ENCODE data around the gene ADARB2. TPM values are rescaled to one million over a fixed set of nuclear protein-coding genes. Genes with fewer than 3 reads are reported as not detected.

Gene ADARB2
- total RNA-seq, 4 donors from 2014 or later, result 1.3 to 5.4 (median 1.8) TPM

DNA sequence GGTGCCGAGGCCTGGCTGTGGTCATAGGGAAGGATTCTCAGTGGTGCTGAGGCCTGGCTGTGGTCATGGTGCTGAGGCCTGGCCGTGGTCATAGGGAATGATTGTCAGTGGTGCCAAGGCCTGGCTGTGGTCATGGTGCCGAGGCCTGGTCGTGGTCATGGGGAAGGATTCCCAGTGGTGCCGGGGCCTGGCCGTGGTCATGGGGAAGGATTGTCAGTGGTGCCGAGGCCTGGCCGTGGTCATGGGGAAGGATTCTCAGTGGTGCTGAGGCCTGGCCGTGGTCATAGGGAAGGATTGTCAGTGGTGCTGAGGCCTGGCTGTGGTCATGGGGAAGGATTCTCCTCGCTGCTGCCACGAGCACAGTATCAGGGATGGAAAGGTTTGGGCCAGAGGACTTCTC lies 327.3 kb downstream of the ADARB2 start:
- H3K9me3 ChIP-seq, result no peaks in the 10 kb centered on the region
- ATAC-seq, result no peak
- 81 to 100% methylated on average over 6 of the region's 11 CpGs for WGBS, 2 donors (ENCODE audit: low coverage in 1 of 2)
- H3K4me1 ChIP-seq, result no peaks in the 10 kb centered on the region
- H3K27me3 ChIP-seq, result peaks cover 28% of the 10 kb centered on the region
- H3K4me3 ChIP-seq, result no peak overlapping the region
- TF ChIP-seq POLR2AphosphoS5 (IDR thresholded peaks at IDR 0.05) (no peak), POLR2A (IDR thresholded peaks at IDR 0.05) (no peak), EP300 (IDR thresholded peaks at IDR 0.05) (no peak)
- TF ChIP-seq, protein P1, sequence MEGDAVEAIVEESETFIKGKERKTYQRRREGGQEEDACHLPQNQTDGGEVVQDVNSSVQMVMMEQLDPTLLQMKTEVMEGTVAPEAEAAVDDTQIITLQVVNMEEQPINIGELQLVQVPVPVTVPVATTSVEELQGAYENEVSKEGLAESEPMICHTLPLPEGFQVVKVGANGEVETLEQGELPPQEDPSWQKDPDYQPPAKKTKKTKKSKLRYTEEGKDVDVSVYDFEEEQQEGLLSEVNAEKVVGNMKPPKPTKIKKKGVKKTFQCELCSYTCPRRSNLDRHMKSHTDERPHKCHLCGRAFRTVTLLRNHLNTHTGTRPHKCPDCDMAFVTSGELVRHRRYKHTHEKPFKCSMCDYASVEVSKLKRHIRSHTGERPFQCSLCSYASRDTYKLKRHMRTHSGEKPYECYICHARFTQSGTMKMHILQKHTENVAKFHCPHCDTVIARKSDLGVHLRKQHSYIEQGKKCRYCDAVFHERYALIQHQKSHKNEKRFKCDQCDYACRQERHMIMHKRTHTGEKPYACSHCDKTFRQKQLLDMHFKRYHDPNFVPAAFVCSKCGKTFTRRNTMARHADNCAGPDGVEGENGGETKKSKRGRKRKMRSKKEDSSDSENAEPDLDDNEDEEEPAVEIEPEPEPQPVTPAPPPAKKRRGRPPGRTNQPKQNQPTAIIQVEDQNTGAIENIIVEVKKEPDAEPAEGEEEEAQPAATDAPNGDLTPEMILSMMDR (IDR thresholded peaks at IDR 0.05), result no peak
- H3K36me3 ChIP-seq, result no peaks in the 10 kb centered on the region
- no peak overlapping the region for H3K27ac ChIP-seq

DNA sequence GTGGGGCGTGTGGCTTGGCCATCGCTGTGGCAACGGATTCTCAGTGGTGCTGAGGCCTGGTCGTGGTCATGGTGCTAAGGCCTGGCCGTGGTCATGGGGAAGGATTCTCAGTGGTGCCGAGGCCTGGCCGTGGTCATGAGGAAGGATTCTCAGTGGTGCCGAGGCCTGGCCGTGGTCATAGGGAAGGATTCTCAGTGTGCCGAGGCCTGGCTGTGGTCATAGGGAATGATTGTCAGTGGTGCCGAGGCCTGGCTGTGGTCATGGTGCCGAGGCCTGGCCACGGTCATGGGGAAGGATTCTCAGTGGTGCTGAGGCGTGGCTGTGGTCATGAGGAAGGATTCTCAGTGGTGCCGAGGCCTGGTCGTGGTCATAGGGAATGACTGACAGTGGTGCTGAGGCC lies 327.9 kb downstream of the ADARB2 start:
- Histone ChIP-seq H3K4me3 (no peak overlapping the region), H3K27me3 (peaks cover 33% of the 10 kb centered on the region), H3K4me1 (no peaks in the 10 kb centered on the region), H3K27ac (no peak overlapping the region), H3K9me3 (no peaks in the 10 kb centered on the region), H3K36me3 (no peaks in the 10 kb centered on the region)
- WGBS, 2 donors (ENCODE audit: low coverage in 1 of 2), result no CpG with 5 or more reads among the region's 16 CpGs
- TF ChIP-seq POLR2AphosphoS5 (IDR thresholded peaks at IDR 0.05) (no peak), EP300 (IDR thresholded peaks at IDR 0.05) (no peak), POLR2A (IDR thresholded peaks at IDR 0.05) (no peak)
- ATAC-seq, result no peak

DNA sequence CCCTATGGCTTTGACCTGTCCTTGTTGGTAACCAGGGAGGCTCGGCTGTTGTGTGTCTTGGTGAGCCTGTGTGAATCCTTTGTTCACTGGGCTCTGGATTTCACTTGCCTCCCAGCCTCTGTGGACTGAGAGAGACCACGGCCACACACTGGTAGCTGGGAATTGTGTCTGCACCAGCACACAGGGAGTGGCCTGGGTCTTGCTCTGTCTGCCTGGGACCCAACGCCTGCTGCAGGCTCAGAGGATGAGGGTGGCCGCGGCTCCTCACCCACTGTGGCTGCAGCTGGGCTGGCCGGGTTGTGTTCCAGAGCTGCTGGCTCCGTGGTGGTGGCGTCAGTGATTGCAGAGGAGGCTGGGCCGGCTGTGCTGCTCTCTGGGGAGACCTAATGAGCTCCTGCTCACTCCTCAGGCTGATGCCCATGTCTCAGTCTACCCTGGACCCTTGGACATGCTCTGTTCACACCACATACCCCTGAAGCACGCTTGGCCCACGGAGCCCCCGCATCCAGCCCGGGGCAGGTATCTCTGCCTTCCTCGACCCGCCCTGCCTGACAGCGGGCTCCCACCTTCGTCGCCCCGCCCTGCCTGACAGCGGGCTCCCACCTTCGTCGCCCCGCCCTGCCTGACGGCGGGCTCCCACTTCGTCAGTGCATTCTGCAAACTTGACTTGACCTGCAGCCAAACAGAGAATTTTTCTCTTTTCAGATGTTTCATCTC lies 328.5 kb downstream of the ADARB2 start:
- Histone ChIP-seq H3K4me1 (no peaks in the 10 kb centered on the region), H3K27ac (no peak overlapping the region), H3K4me3 (no peak overlapping the region), H3K36me3 (no peaks in the 10 kb centered on the region), H3K27me3 (peaks cover 33% of the 10 kb centered on the region), H3K9me3 (no peaks in the 10 kb centered on the region)
- TF ChIP-seq EP300 (IDR thresholded peaks at IDR 0.05) (no peak), POLR2AphosphoS5 (IDR thresholded peaks at IDR 0.05) (no peak), POLR2A (IDR thresholded peaks at IDR 0.05) (no peak)
- TF ChIP-seq, protein P1 (IDR thresholded peaks at IDR 0.05), result no peak
- 80% methylated on average over 1 of the region's 26 CpGs; no CpG with 5 or more reads in 1 of the 2 donors for WGBS, 2 donors (ENCODE audit: low coverage in 1 of 2)
- no peak for ATAC-seq

DNA sequence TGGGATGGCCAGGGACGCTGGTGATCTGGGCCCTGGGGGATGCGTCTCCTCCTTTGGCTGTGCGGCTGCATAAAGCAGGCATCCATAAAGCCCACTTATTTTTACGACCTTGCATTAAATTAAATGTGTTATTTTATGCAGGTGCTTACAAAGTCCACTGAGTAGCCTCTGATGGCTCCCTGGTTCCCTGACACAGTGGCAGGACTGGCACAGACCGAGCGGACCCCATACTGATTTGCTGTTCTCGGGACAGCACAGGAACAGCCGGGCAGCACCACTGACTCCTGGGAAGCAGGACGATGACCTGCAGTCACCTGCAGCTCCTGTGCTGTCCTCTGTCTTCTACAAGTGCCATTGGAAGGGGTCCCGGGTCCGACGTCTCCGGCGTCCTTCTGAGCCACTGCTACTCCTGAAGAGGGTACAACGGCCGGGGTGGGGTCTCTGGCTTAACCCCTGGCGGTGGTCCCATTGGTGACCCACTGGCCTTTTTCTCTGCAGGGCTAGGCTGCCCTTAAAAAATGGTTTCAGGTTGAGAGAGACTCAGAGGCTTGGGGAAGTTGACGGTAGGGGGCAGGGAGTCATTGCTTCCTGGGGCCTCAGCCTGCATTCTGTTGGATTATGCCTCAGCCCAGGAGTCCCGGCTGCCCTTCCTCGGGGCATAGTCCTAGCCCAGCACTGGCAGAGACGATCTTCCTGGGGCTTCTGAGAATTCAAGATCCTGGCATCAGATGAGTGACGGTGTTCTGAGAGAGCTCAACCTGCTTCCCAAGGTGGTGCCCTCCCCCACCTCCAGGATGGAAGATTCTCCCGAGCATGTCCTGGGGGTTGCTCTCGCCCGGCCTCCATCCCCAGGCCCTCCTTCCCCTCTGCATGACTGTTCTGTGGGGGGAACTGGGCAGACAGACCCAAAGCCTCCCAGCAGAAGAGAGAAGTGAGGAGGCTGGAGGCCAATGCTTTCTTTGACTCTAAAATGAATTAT lies 330.1 kb downstream of the ADARB2 start:
- Histone ChIP-seq H3K4me3 (no peak overlapping the region), H3K27ac (no peak overlapping the region), H3K27me3 (peaks cover 31% of the 10 kb centered on the region), H3K4me1 (no peaks in the 10 kb centered on the region), H3K36me3 (no peaks in the 10 kb centered on the region), H3K9me3 (no peaks in the 10 kb centered on the region)
- TF ChIP-seq, protein P1 (IDR thresholded peaks at IDR 0.05), result no peak
- TF ChIP-seq EP300 (IDR thresholded peaks at IDR 0.05) (no peak), POLR2AphosphoS5 (IDR thresholded peaks at IDR 0.05) (no peak), POLR2A (IDR thresholded peaks at IDR 0.05) (no peak)
- no peak for ATAC-seq
- WGBS, 2 donors (ENCODE audit: low coverage in 1 of 2), result 60 to 70% methylated on average over 4 to 7 of the region's 25 CpGs

DNA sequence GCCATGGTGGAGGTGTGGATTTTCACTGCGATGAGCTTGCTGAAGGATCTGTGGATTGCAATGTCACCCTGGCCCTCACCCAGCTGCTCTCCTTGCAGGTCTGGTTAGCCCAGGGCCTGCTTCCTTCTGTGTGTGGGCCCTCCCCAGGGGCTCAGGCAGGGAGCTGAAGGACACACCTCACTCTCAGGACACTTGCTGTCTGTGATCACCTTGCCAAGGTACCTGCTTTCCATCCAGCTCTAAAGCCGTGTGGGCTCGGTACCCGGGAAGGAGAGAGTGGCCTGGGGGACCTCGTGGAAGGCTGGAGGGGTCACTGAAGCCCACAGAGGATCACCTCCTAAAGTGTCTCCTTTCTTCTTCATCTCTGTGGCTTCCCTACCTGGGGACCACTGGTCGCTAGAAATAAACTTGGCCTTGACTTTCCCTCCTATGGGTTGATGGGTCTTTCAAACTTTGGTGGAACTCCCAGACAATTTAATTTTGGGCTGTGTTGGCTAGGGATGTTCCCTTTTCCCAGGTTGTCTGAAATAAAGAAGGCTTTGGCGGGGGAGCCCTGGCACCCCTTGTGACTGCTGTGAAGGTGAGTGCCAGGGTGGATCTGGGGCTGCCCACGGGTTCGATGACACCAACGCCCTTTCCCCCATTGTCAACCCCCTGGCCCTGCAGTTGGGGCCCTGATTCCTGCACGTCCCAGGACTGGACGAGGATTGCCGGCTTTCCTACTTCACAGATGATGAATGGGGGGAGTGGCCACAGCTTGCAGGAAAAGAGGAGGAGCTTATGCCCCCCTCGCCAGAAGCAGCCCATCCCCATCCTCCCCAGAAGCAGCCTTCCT lies 331.0 kb downstream of the ADARB2 start:
- no peaks in the 10 kb centered on the region for H3K4me1 ChIP-seq
- H3K27ac ChIP-seq, result no peak overlapping the region
- peaks cover 39% of the 10 kb centered on the region for H3K27me3 ChIP-seq
- no peak overlapping the region for H3K4me3 ChIP-seq
- no peak for ATAC-seq
- WGBS, 2 donors (ENCODE audit: low coverage in 1 of 2), result 65 to 87% methylated on average over 5 to 8 of the region's 14 CpGs
- H3K36me3 ChIP-seq, result no peaks in the 10 kb centered on the region
- no peak for TF ChIP-seq POLR2AphosphoS5 (IDR thresholded peaks at IDR 0.05)
- no peaks in the 10 kb centered on the region for H3K9me3 ChIP-seq
